ENCODE data around the gene DCBLD2.

The DCBLD2 gene

DNA sequence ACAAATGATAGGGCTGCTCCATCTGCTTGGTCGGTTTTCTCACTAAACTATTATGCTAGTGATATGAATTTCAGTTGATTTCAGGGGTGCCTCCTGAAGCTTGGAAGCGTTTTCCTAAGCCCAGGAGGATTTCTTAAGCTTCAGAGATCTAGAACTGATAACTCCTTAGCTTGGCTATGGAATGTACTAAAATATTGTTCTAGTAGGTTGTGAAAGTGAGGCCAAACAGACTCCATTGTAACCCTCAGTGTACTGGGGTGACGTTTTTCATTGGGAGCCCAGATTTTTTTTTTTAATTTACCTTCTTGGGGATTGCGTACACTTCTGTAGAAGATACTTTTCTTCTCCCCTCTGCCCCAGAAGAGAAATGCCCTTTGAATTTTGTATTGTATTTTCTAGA lies 155.4 kb downstream of the DCBLD2 start:
- intact Hi-C loops (cut with micrococcal nuclease), result no loop called here
- H3K27me3 Mint-ChIP-seq, result no peaks in the 10 kb centered on the region
- no peaks in the 10 kb centered on the region for H3K9me3 Mint-ChIP-seq
- H3K4me1 Mint-ChIP-seq (ENCODE audit: low read depth), result peaks cover 11% of the 10 kb centered on the region
- no peak overlapping the region for H3K4me3 Mint-ChIP-seq
- no peak overlapping the region for H3K27ac Mint-ChIP-seq
- no peaks in the 10 kb centered on the region for H3K36me3 Mint-ChIP-seq (ENCODE audit: low read depth)

Data from dendritic cell treated with granulocyte-macrophage colony-stimulating factor and Interleukin-4, amounts not matched to agents 40 ng/mL and 50 ng/mL, for 4 days (primary cell).